ENCODE results near the gene SFMBT2.

SFMBT2 gene

GRCh38 chr10:7119325-7120015 is 291.4 kb downstream of the SFMBT2 start:
- TF ChIP-seq CTCF (IDR thresholded peaks at IDR 0.05; ENCODE audit: low read length, missing control alignments) = no peak

GRCh38 chr10:7117806-7118674 is 292.8 kb downstream of the SFMBT2 start:
- TF ChIP-seq CTCF (IDR thresholded peaks at IDR 0.05; ENCODE audit: low read length, missing control alignments) = no peak
- no peak for DNase-seq (ENCODE audit: low read depth)

More at GRCh38 chr10:7119325-7120015, 291.4 kb downstream of the SFMBT2 start:
- peak; percentile 56 for DNase-seq (ENCODE audit: low read depth)
- no peak overlapping the region for H3K4me3 ChIP-seq (replicated peaks; ENCODE audit: low read depth, low read length)

GRCh38 chr10:7117177-7117799 is 293.5 kb downstream of the SFMBT2 start:
- no peak overlapping the region for H3K4me3 ChIP-seq (replicated peaks; ENCODE audit: low read depth, low read length)
- no peak for DNase-seq (ENCODE audit: low read depth)
- no peak for TF ChIP-seq CTCF (IDR thresholded peaks at IDR 0.05; ENCODE audit: low read length, missing control alignments)

More at GRCh38 chr10:7117806-7118674, 292.8 kb downstream of the SFMBT2 start:
- no peak overlapping the region for H3K4me3 ChIP-seq (replicated peaks; ENCODE audit: low read depth, low read length)

- peak; percentile 78 for DNase-seq (ENCODE audit: low read depth)
- no peak overlapping the region for H3K4me3 ChIP-seq (replicated peaks; ENCODE audit: low read depth, low read length)
- TF ChIP-seq CTCF (IDR thresholded peaks at IDR 0.05; ENCODE audit: low read length, missing control alignments) = no peak
Observed at GRCh38 chr10:7111561-7111960, 299.3 kb downstream of the SFMBT2 start.

- no peak overlapping the region for H3K4me3 ChIP-seq (replicated peaks; ENCODE audit: low read depth, low read length)
- no peak for TF ChIP-seq CTCF (IDR thresholded peaks at IDR 0.05; ENCODE audit: low read length, missing control alignments)
- DNase-seq (ENCODE audit: low read depth) = no peak
Observed at GRCh38 chr10:7111089-7111488, 299.7 kb downstream of the SFMBT2 start.

Data from fibroblast of pulmonary artery (primary cell).